Measurements from ENCODE around the gene PRXL2A.
A peak's percentile ranks its signal among the peaks of the same experiment; 100 is the strongest.
"Not testable (repeated sequence)": the region's sequence is repeated elsewhere in the genome, so short reads cannot be mapped to it uniquely, and the experiment has no call there.

The PRXL2A gene

DNA sequence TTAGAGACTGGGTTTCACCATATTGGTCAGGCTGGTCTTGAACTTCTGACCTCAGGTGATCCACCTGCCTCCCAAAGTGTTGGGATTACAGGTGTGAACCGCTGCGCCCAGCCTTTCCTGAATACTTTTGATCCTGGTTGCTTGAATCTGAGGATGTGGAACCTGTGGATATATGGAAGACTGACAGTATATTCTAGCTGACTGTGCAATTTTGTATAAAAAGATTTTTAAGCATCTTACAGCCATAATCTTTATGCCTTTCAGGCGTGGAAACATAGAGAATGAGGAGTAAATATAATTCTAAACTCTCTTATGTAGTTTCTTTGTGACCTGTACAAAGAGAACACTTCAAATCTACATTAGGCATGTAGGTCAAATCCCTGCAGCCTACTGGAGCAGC is 61.9 kb downstream of the PRXL2A start:
- DNase-seq (ENCODE audit: low spot score in 2 of 2) (no peak), ATAC-seq (replicated peaks; ENCODE audit: extremely low read depth, poor library complexity, severe bottlenecking) (no peak)
- Mint-ChIP-seq H3K9me3 (no peaks in the 10 kb centered on the region), H3K27ac (ENCODE audit: low read depth) (peak overlapping the region; percentile 92), H3K4me3 (peak overlapping the region; percentile 74), H3K27me3 (no peaks in the 10 kb centered on the region), H3K4me1 (peaks cover 93% of the 10 kb centered on the region), H3K36me3 (ENCODE audit: insufficient read depth) (peaks cover 34% of the 10 kb centered on the region)

DNA sequence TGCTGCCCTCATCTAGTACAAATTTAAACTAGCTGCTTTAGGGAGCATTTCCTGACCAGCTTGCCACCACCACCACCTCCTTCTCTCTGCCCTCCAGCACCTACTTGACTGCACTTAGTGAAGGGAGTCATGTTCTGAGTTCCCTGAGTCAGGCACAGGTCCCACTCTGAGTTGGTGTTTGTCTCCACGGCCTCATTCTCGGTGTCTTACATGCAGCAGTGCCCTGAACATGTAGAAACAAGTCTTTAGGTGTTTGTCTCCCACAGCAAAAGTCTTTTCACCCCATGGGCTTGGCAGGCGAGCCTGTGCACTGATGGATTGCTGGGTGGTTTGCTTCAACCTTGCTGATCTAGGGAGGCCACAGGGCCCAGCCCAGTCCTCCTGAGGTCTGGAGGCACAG is 62.6 kb downstream of the PRXL2A start:
- H3K36me3 Mint-ChIP-seq (ENCODE audit: insufficient read depth) = peaks cover 32% of the 10 kb centered on the region
- no peaks in the 10 kb centered on the region for H3K27me3 Mint-ChIP-seq
- H3K4me3 Mint-ChIP-seq = peak overlapping the region; percentile 74
- no peak for DNase-seq (ENCODE audit: low spot score in 2 of 2)
- H3K9me3 Mint-ChIP-seq = no peaks in the 10 kb centered on the region
- no peak for ATAC-seq (replicated peaks; ENCODE audit: extremely low read depth, poor library complexity, severe bottlenecking)
- peak overlapping the region; percentile 85 for H3K27ac Mint-ChIP-seq (ENCODE audit: low read depth)
- peaks cover 91% of the 10 kb centered on the region for H3K4me1 Mint-ChIP-seq

DNA sequence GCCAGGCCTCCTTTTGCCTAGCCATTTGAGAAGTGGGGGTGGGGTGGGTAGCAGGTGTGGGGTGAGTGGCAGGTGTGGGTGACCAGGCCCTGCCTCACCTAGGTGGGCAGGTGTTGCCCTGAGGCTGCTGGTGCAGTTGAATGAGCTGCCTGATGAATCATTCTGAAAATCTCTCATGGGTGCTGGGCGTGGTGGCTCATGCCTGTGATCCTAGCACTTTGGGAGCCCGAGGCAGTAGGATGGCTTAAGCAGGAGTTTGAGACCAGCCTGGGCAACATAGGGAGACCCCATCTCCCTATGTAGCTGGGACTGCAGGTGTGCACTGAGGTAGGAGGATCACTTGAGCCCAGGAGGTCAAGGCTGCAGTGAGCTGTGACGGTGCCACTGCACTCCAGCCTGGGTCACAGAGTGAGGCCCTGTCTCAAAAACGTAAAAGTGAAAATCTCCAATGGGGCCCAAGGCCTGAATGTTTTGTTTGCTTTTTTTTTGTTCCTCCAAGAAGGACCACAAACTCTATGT is 63.4 kb downstream of the PRXL2A start:
- H3K36me3 Mint-ChIP-seq (ENCODE audit: insufficient read depth) = peaks cover 32% of the 10 kb centered on the region
- H3K27ac Mint-ChIP-seq (ENCODE audit: low read depth) = peak overlapping the region; percentile 85
- peaks cover 86% of the 10 kb centered on the region for H3K4me1 Mint-ChIP-seq
- ATAC-seq (replicated peaks; ENCODE audit: extremely low read depth, poor library complexity, severe bottlenecking) (no peak), DNase-seq (ENCODE audit: low spot score in 2 of 2) (no peak)
- no peaks in the 10 kb centered on the region for H3K27me3 Mint-ChIP-seq
- no peaks in the 10 kb centered on the region for H3K9me3 Mint-ChIP-seq
- peak overlapping the region; percentile 74 for H3K4me3 Mint-ChIP-seq

DNA sequence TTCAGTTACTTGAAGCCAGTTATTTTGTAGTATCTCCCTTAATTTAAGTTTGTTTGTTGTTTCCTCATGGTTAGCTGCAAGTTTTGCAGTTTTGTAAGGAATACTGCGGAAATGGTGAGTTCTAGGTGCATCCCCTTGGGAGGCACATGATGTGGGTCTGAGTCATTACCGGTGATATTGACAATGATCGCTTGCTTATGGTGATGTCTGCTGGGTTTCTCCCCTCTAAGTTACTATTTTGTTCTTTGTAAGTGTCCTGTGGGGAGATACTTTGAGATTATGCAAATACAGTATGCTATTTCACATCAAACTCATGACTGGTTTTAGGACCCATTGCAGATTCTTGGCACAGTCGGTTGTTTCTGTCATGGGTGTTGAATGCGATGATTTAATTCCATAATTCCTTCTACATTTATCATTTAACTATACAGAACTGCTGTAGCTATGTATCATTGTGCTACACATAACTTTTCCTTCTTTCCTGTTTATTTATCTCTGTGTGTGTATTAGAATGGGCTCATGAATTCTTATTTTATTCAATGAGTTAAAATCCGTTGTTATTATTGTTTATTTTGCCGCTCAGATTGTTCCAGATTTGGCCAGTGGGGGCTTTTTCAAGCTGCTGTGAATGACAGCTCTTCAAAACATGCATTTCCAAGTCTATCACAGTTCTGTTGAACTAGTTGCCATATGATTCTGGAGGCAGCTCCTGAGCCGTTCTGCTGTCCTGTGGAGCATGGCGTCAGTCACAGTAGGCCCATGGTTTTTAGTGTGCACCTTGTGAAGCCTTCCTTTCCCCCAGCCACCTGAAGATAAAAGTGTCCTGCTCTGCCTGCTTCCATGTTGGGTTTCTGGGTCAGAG is 64.1 kb downstream of the PRXL2A start:
- Mint-ChIP-seq H3K4me3 (peak overlapping the region; percentile 74), H3K27ac (ENCODE audit: low read depth) (peak overlapping the region; percentile 85), H3K9me3 (no peaks in the 10 kb centered on the region), H3K27me3 (no peaks in the 10 kb centered on the region), H3K36me3 (ENCODE audit: insufficient read depth) (peaks cover 38% of the 10 kb centered on the region), H3K4me1 (peaks cover 86% of the 10 kb centered on the region)
- DNase-seq (ENCODE audit: low spot score in 2 of 2) (no peak), ATAC-seq (replicated peaks; ENCODE audit: extremely low read depth, poor library complexity, severe bottlenecking) (peak; percentile 50)

DNA sequence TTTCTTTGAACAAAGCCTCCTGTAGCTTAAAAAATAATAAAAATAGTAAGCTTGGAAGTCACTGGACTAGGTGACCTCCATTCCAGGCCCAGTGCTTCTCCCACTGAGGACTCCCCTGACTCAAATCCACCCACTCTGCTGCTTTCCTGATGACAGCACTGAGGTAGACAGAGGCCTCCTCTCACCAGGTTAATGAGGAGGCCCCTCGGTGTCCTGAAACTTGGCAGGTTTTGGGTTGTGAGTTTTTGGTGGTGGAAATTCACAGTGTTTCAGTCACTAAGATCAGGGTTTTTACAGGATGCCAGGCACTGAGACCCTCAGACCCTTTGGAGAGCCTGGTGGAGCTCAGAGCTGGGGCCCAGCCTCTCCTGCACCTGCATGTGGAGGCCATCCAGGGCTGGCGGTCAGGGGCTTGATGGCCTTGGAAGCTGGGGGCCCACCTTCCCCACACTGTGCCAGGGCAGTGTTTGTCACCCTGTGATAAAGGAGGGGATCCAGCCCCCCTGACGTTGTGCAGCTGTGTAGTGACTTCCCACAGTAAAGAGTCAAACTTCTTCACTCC is 64.8 kb downstream of the PRXL2A start:
- no peaks in the 10 kb centered on the region for H3K27me3 Mint-ChIP-seq
- H3K36me3 Mint-ChIP-seq (ENCODE audit: insufficient read depth) = peaks cover 41% of the 10 kb centered on the region
- ATAC-seq (replicated peaks; ENCODE audit: extremely low read depth, poor library complexity, severe bottlenecking) (no peak), DNase-seq (ENCODE audit: low spot score in 2 of 2) (no peak)
- H3K4me1 Mint-ChIP-seq = peaks cover 86% of the 10 kb centered on the region
- H3K4me3 Mint-ChIP-seq = peak overlapping the region; percentile 74
- peak overlapping the region; percentile 85 for H3K27ac Mint-ChIP-seq (ENCODE audit: low read depth)
- H3K9me3 Mint-ChIP-seq = no peaks in the 10 kb centered on the region

DNA sequence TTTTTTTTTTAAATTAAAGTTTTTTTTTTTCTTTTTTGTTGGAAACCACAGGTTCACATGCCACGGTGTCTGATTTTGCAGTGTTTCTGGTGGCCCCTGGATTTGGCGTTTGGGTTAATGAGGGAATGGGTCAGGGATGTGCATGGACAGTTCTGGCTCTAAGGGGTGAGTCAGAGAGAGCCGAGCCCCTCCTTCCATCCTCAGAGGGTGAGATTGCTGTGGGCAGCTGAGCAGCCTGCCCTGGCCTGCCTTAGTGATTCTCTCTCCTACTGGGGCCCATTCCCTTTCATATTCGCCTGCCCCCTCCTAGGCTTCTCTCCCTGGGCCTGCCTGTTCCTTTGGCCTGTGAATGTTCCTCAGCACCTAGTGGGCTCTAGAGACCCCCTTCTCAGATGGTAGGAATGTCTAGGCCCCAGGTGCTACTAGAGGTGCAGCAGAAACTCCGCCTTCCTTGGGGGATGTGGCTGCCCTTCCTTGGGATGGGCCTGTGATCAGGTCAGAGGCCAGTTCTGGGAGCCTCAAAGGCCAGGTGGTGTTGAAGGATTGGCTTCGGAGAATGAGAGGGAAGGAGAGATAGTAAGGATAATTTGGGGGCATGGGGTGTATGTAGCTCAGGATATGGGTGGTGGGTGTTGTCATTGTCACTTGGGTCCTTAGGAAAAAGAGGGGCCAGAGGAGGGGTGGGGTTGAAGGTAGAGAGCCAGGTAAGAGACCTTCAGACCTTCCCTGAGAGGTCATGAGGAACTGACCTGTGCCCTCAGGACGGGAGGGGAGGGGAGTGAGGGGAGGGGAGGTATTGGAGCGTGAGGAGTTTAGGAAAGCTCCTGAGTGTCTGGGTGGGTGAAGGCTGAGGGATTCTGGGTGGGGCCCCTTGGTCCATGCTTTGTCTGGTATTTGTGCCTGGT is 65.6 kb downstream of the PRXL2A start:
- Mint-ChIP-seq H3K4me1 (peaks cover 81% of the 10 kb centered on the region), H3K4me3 (peak overlapping the region; percentile 74), H3K36me3 (ENCODE audit: insufficient read depth) (peaks cover 41% of the 10 kb centered on the region), H3K27ac (ENCODE audit: low read depth) (peak overlapping the region; percentile 85), H3K9me3 (no peaks in the 10 kb centered on the region), H3K27me3 (no peaks in the 10 kb centered on the region)
- DNase-seq (ENCODE audit: low spot score in 2 of 2) = no peak
- ATAC-seq (replicated peaks; ENCODE audit: extremely low read depth, poor library complexity, severe bottlenecking) = no peak

DNA sequence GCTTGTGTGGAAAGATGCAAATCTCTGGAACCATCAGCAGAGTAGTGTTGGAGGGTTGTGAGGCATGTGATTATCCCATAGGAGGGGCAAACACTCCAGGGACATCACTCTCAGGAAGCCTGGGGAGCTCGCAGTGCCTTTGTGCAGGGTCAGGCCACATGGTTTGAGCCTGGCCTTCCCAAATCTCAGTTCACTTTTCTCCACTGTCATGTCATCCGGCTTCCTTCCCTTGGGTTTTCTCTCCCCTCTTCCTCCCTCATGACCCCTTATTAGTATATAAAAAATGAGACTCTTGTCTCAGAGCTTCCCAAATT is 66.2 kb downstream of the PRXL2A start:
- no peak for ATAC-seq (replicated peaks; ENCODE audit: extremely low read depth, poor library complexity, severe bottlenecking)
- DNase-seq (ENCODE audit: low spot score in 2 of 2) = no peak
- peak overlapping the region; percentile 85 for H3K27ac Mint-ChIP-seq (ENCODE audit: low read depth)
- peaks cover 39% of the 10 kb centered on the region for H3K36me3 Mint-ChIP-seq (ENCODE audit: insufficient read depth)
- H3K4me3 Mint-ChIP-seq = peak overlapping the region; percentile 74
- no peaks in the 10 kb centered on the region for H3K27me3 Mint-ChIP-seq
- no peaks in the 10 kb centered on the region for H3K9me3 Mint-ChIP-seq
- peaks cover 75% of the 10 kb centered on the region for H3K4me1 Mint-ChIP-seq

DNA sequence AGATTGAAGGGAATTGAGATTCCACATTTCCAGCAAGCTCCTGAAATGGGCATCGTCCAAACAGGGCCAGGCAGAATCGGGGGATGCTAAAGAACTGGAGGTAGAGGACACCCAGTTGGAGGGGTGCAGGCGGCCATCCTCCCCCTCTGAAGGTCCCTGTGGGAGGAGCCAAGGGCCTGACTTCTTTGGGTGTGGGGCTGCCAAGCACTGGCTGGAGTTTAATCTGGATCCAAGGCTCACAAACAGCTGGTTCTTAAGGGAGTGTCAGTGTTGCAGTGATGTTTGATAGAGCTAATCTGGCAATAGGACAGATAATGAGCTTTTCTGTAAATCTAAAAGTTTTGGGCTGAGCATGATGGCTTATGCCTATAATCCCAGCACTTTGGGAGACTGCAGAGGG is 66.6 kb downstream of the PRXL2A start:
- Mint-ChIP-seq H3K27me3 (no peaks in the 10 kb centered on the region), H3K27ac (ENCODE audit: low read depth) (peak overlapping the region; percentile 85), H3K36me3 (ENCODE audit: insufficient read depth) (peaks cover 39% of the 10 kb centered on the region), H3K4me1 (peaks cover 73% of the 10 kb centered on the region), H3K9me3 (no peaks in the 10 kb centered on the region), H3K4me3 (peak overlapping the region; percentile 74)
- ATAC-seq (replicated peaks; ENCODE audit: extremely low read depth, poor library complexity, severe bottlenecking) (no peak), DNase-seq (ENCODE audit: low spot score in 2 of 2) (no peak)

DNA sequence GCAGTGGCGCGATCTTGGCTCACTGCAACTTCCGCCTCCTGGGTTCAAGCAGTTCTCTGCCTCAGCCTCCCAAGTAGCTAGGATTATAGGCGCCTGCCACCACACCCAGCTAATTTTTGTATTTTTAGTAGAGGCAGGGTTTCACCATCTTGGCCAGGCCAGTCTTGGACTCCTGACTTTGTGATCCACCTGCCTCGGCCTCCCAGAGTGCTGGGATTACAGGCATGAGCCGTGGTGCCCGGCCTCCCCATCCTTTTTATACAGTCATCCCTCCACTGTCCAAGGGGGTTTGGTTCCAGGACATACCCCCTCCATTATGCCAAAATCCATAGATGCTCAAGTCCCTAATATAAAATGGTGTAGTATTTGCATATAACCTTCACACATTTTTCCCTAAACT is 67.3 kb downstream of the PRXL2A start:
- H3K27me3 Mint-ChIP-seq; H3K4me3 Mint-ChIP-seq; DNase-seq (ENCODE audit: low spot score in 2 of 2); H3K9me3 Mint-ChIP-seq; ATAC-seq (replicated peaks; ENCODE audit: extremely low read depth, poor library complexity, severe bottlenecking); H3K27ac Mint-ChIP-seq (ENCODE audit: low read depth): not testable (repeated sequence)
- H3K4me1 Mint-ChIP-seq = peaks cover 77% of the 10 kb centered on the region
- peaks cover 37% of the 10 kb centered on the region for H3K36me3 Mint-ChIP-seq (ENCODE audit: insufficient read depth)

DNA sequence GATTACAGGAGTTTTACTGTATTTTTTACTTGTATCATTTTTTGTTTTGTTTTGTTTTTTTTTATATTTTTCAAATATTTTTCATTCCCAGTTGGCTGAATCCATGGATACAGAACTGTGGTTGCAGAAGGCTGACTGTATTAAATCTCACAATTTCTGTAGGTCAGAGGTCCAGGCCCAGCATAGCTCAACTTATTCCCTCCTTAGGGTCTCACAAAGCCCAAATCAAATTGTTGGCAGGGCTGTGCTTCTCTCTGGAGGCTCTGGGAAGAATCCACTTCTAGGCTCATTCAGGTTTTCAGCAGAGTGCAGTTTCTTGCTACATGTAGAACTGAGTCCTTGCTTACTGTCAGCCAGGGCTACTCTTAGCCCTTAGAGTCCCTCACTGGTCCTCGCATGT is 68.3 kb downstream of the PRXL2A start:
- H3K4me1 Mint-ChIP-seq = peaks cover 77% of the 10 kb centered on the region
- no peak overlapping the region for H3K27ac Mint-ChIP-seq (ENCODE audit: low read depth)
- no peaks in the 10 kb centered on the region for H3K27me3 Mint-ChIP-seq
- DNase-seq (ENCODE audit: low spot score in 2 of 2) = no peak
- H3K36me3 Mint-ChIP-seq (ENCODE audit: insufficient read depth) = peaks cover 37% of the 10 kb centered on the region
- no peak for ATAC-seq (replicated peaks; ENCODE audit: extremely low read depth, poor library complexity, severe bottlenecking)
- peak overlapping the region; percentile 1 for H3K4me3 Mint-ChIP-seq
- H3K9me3 Mint-ChIP-seq = no peaks in the 10 kb centered on the region

DNA sequence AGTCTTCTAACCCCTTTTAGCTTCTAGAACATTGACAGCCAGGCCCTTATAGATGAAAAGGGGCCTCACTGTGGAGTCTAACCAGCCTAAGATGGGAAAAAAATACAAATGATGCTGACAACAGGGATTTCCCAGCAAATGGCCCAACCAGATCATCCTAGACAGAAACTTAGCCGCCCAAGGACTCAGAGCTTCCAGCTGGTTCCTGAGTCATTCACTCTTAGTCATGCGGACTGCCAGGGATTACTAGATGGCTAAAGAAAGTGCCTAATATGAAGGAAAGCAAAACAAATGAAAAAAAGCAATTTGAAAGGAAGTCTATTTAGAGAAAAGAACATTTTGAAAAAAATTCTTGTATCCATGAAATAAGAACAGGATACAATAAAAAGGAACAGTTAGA is 69.5 kb downstream of the PRXL2A start:
- Mint-ChIP-seq H3K27ac (ENCODE audit: low read depth) (peak overlapping the region; percentile 70), H3K27me3 (no peaks in the 10 kb centered on the region), H3K36me3 (ENCODE audit: insufficient read depth) (peaks cover 42% of the 10 kb centered on the region), H3K4me1 (peaks cover 73% of the 10 kb centered on the region), H3K9me3 (no peaks in the 10 kb centered on the region), H3K4me3 (peak overlapping the region; percentile 1)
- ATAC-seq (replicated peaks; ENCODE audit: extremely low read depth, poor library complexity, severe bottlenecking) = no peak
- DNase-seq (ENCODE audit: low spot score in 2 of 2) = no peak

DNA sequence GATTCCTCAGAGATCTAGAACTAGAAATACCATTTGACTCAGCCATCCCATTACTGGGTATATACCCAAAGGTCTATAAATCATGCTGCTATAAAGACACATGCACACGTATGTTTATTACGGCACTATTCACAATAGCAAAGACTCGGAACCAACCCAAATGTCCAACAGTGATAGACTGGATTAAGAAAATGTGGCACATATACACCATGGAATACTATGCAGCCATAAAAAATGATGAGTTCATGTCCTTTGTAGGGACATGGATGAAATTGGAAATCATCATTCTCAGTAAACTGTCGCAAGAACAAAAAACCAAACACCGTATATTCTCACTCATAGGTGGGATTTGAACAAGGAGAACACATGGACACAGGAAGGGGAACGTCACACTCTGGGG is 72.0 kb downstream of the PRXL2A start:
- H3K27me3 Mint-ChIP-seq; DNase-seq (ENCODE audit: low spot score in 2 of 2); H3K9me3 Mint-ChIP-seq; H3K27ac Mint-ChIP-seq (ENCODE audit: low read depth); ATAC-seq (replicated peaks; ENCODE audit: extremely low read depth, poor library complexity, severe bottlenecking); H3K4me3 Mint-ChIP-seq: not testable (repeated sequence)
- Mint-ChIP-seq H3K36me3 (ENCODE audit: insufficient read depth) (peaks cover 44% of the 10 kb centered on the region), H3K4me1 (peaks cover 74% of the 10 kb centered on the region)
